SHP77 treated with DMSO at 0.1 percent for 48 hours (cell line): ENCODE measurements around the gene KIAA1671.

Experiments used
- DNase-seq: peaks from one replicate; lab custom pipeline; 2025; lab: John Stamatoyannopoulos, UW

KIAA1671 gene

GRCh38 chr22:25146307-25146706 is 193.8 kb downstream of the KIAA1671 start:
- no peak for DNase-seq

- DNase-seq, result no peak
Measured at GRCh38 chr22:25146906-25147641, 194.6 kb downstream of the KIAA1671 start.

GRCh38 chr22:25147642-25147928 is 195.1 kb downstream of the KIAA1671 start:
- no peak for DNase-seq

GRCh38 chr22:25148149-25148691 is 195.7 kb downstream of the KIAA1671 start:
- DNase-seq, result no peak

- DNase-seq, result no peak
Measured at GRCh38 chr22:25149014-25149413, 196.5 kb downstream of the KIAA1671 start.

- no peak for DNase-seq
Measured at GRCh38 chr22:25153961-25154666, 201.6 kb downstream of the KIAA1671 start.

- DNase-seq, result no peak
Measured at GRCh38 chr22:25154667-25154999, 202.1 kb downstream of the KIAA1671 start.

- no peak for DNase-seq
Measured at GRCh38 chr22:25156736-25157135, 204.2 kb downstream of the KIAA1671 start.

- no peak for DNase-seq
Measured at GRCh38 chr22:25159028-25159427, 206.5 kb downstream of the KIAA1671 start.

GRCh38 chr22:25160120-25160996 is 207.8 kb downstream of the KIAA1671 start:
- DNase-seq, result no peak

- no peak for DNase-seq
Measured at GRCh38 chr22:25161017-25161915, 208.8 kb downstream of the KIAA1671 start.

- DNase-seq, result no peak
Measured at GRCh38 chr22:25161916-25162530, 209.5 kb downstream of the KIAA1671 start.

GRCh38 chr22:25162561-25162960 is 210.0 kb downstream of the KIAA1671 start:
- no peak for DNase-seq

GRCh38 chr22:25165785-25166184 is 213.3 kb downstream of the KIAA1671 start:
- DNase-seq, result no peak

GRCh38 chr22:25166266-25167040 is 213.9 kb downstream of the KIAA1671 start:
- DNase-seq, result no peak

- DNase-seq, result no peak
Measured at GRCh38 chr22:25167082-25167481, 214.6 kb downstream of the KIAA1671 start.

GRCh38 chr22:25167834-25168601 is 215.5 kb downstream of the KIAA1671 start:
- DNase-seq, result no peak

- no peak for DNase-seq
Measured at GRCh38 chr22:25169278-25170031, 216.9 kb downstream of the KIAA1671 start.
